Measurements from ENCODE around the gene KLHL13.
"Not testable (repeated sequence)": the region's sequence is repeated elsewhere in the genome, so short reads cannot be mapped to it uniquely, and the experiment has no call there.

Gene KLHL13

DNA sequence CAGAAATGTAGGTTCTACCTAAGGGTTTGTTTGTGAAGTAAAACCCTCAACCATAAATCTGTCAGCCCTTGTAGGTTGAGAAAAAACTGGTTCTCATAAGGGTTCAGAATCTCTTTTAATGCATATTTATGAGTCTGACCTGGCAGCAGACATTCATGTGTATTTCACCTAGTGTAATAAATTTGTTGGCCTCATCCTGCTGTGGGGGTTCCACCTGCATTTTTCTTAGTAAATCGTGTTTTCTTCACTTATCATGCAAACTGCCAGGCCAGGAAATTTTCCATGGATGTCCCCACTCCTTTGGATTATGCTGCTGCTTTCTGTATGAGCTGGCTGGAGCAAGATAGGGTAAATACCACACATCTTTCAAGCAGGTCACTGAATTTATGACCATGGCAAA lies 42.4 kb downstream of the KLHL13 start:
- no peak for DNase-seq (ENCODE audit: low spot score)

DNA sequence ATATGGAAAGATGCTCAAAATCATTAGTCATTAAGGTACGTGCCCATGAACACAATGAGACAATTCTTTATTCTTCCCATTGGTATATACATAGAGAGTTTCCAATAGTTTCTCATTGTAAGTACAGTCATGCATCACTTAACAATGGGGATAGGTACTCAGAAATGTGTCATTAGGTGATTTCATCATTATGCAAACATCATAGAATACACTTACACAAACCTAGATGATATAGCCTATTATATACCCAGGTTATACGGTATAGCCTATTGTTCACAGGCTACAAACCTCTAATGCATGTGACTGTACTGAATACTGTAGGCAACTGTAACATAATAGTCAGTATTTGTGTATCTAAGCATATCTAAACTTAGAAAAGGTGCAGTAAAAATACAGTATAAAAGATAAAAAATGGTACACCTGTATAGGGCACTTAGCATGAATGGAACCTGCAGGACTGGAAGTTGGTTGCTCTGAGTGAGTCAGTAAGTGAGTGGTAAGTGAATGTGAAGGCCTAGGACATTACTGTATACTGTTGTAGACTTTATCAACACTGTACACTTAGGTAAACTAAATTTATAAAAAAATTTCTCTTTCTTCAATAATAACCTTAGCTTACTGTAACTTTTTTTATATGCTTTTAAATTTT lies 49.6 kb downstream of the KLHL13 start:
- DNase-seq (ENCODE audit: low spot score) = peak; percentile 44

DNA sequence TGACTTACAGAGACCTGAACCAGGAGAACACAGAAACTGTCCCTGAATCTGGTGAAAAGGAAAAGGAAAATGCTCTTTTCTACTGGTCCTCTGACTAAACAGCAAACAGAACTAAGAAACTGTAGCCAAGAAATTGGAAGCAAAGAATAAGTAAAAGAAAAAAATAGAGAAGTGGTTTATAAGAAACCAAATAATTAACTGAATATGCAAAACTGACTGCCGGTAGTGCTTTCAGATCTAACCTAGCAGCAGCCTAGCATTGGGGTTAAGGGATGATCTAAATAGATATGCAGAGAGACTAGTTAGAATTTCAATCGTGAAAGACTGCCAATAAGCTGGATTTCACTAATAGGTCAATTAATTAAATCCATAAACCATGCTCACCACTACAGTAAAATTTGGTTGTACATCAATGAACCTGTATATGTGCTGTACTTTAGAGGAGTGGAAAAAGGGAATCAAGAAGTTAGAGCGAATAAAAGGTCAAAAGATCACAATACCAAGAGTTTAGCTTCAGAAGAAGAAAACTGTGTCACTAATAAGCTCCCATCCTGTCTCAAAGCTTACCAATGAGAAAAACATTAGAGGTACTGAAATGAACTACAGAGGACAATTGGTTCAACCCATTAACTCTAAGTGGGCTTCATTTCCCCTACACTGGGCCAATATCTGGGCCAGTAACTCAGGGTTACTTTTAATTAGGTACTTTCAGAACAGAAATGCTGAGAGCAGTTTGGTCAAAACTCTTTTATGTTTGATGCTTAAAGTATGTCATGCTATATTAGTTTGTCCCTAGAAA lies 53.6 kb downstream of the KLHL13 start:
- no peak for DNase-seq (ENCODE audit: low spot score)

DNA sequence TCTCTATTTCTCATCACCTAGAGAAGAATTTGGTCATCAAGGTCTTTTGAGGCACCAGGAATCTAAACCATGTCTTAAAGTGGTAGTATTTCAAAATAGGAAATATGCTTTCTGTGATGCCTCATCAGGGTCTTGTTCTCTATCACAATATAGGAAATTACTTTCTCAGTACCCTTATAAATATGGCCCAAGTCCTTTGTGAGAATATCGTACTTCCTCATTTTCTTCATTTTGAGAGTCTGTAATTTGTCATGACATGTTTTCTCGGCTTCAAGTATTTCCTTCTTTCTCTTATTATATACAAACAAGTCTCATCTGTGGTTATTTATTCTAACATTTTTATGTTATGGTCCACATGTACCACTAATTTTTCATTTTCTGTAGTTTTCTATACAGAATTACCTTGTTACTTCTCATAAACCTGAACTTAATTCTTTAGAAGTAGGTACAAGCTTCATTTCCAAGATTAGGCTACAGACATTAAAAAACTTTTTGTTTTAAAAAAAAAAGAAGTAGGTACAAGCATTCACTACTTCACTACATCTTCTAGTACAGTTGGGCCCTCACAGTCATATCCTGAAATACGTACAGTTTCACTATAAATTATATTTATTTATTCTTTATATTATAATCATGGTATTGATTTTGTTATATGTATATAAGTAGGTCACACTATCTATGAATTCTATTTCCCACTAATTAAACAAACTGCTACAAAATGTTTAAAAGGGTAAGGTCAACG lies 54.4 kb downstream of the KLHL13 start:
- DNase-seq (ENCODE audit: low spot score) = no peak

DNA sequence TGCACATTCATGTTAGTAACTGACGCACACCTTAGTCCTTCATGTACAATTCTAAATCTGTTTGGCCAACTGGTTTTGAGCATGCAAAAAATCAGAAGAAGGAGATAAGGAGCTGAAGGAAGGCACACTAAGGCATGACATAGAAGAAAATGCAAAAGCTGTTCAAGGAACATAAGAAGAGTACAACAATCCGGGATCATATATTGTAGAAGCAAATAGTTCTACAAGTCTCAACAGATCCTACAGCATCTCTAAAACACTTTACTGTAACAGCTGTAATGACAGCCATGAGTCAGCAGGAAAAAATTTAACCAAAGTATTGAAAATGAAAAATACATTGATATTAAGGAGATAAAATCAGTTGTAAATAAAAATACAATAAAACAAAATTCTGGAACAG lies 57.7 kb downstream of the KLHL13 start:
- DNase-seq (ENCODE audit: low spot score) = no peak

DNA sequence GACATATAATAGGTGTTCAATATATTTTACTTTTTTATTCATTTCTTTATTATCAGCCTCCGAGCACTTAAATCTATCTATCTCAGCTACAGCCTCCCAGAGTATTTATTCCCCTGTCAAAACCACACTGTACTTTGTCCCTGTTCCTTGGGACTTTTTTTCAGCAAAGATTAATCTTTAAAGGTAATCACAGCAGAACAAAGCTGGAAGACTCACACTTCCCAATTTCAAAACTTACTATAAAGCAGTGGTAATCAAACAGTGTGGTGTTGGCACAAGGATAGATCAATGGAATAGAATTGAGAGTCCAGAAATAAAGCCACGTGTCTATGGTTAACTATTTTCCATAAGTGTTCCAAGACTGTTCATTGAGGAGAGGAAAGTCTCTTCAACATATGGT lies 59.7 kb downstream of the KLHL13 start:
- DNase-seq (ENCODE audit: low spot score) = no peak

DNA sequence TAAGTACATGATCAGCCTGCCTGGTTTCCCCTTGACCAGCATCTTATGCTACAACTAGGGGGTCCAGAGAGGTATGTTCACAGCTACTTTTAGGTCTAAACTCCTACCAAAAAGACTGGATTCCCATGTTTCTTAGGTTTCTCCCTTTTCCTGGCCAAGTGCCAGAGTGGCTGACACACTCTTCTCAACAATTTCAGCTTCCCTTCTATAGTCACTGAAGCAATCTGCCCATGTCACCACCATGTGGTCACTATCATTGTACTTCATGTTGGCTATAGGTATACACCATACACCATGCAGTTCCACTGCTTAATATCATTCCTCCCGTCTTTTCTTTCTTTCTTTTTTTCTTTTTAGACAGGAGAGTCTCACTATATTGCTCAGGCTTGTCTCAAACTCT lies 66.9 kb downstream of the KLHL13 start:
- DNase-seq (ENCODE audit: low spot score) = peak; percentile 58

GRCh38 chrX:118047446-118048186 lies 69.0 kb downstream of the KLHL13 start:
- no peak for DNase-seq (ENCODE audit: low spot score)

DNA sequence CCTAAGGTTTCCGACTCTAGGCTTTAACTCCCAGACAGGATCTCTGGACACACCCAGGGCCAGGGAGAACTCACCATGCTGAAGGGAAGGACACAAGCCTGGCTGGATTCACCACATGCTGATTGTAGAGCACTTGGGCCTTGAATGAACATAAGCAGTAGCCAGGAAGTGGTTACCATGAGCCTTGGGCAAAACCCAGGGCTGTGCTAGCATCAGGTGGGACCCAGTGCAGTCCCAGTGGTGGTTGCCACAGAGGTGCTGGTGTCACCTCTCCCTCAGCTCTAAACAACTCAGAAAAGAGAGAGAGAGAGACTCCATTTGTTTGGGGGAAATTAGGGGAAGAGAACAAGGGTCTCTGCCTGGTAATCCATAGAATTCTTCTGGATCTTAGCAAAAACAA lies 77.0 kb downstream of the KLHL13 start:
- DNase-seq (ENCODE audit: low spot score) = peak; percentile 8

- DNase-seq (ENCODE audit: low spot score) = peak; percentile 45
Measured at GRCh38 chrX:118038614-118039365, 77.8 kb downstream of the KLHL13 start.

DNA sequence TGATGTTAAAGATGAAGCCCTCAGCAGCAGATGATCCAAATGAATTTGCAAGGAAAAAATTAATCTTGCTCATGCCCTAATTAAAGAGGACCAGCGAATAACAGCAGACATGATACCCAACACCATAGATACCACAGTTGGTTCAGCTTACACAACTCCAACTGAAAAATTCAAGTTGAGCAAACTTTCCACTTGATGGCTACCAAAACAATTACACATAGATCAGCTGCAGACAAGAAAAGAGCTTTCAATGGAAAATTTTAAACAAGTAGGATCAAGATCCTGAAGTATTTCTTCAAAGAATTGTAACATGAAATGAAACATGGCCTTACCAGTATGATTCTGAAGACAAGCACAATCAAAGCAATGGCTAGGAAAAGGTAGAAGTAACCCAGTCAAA lies 90.0 kb downstream of the KLHL13 start:
- no peak for DNase-seq (ENCODE audit: low spot score)

GRCh38 chrX:118025226-118025625 lies 91.4 kb downstream of the KLHL13 start:
- no peak for DNase-seq (ENCODE audit: low spot score)

GRCh38 chrX:118024482-118024881 lies 92.1 kb downstream of the KLHL13 start:
- no peak for DNase-seq (ENCODE audit: low spot score)

- no peak for DNase-seq (ENCODE audit: low spot score)
Measured at GRCh38 chrX:118022753-118023152, 93.9 kb downstream of the KLHL13 start.

- DNase-seq (ENCODE audit: low spot score) = no peak
Measured at GRCh38 chrX:118016422-118016821, 100.2 kb downstream of the KLHL13 start.

GRCh38 chrX:118002417-118002816 lies 114.2 kb downstream of the KLHL13 start:
- not testable (repeated sequence) for DNase-seq (ENCODE audit: low spot score)

DNA sequence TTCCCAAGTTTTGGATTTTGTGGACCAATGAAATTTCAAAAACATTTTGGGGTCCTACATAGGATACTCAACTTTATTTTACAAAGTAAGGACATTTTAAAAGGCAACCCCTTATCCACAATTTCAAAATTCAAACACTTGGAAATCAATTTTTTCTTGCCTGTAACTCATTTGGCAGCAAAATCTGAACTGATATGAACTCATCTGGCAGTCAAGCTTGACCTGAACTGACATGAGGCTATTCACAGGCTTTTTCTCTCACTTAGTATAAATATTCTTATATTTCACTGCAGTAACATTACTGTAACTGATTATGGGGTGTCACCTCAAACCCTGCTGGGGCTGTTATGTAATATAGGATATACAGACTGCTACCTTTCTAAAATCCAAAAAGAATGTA lies 116.1 kb downstream of the KLHL13 start:
- DNase-seq (ENCODE audit: low spot score) = no peak

DNA sequence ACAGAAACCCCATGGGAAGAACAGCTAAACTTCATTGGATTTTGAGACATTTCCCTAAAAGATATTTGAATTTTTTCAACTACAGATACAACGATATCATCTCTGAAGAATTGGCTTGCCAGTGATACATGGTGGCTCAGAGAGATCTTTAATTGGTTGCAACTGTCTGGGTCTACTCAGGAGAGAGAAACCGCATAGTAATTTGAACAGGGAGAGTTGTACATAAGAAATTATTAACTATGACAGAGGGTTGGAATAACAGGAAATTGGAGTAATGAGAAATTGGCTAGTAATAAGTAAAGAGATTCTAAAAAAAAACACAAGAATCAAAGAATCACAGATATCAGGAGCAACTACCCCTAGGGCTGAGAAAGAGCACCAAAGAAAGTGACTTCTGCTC lies 118.4 kb downstream of the KLHL13 start:
- peak; percentile 77 for DNase-seq (ENCODE audit: low spot score)

DNA sequence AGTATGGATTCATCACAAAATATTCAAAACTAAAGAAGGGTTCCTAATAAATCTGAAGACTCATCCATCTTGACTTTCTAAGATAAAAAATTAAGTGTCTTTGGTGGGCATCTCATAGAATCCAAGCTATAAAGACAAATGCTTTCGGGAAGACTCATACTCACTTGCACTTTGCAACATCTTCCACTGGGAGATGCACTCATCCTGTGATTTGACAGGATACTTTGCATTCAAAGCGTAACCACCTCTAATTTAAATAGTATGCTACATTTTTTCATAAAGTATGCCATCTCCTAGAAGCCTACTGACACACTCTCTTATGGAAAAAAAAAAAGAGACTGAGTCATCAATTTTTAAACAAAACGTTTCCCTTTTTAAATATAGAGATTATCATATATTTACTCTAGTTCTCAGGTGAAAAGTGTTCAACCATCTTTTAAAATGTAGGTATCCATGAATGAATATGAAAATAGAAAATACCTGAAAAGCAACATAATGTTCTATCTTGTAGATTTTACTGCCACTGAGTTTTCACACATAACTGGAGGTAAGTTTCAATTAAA lies 119.6 kb downstream of the KLHL13 start:
- DNase-seq (ENCODE audit: low spot score) = peak; percentile 28

- no peak for DNase-seq (ENCODE audit: low spot score)
Measured at GRCh38 chrX:117996408-117996807, 120.2 kb downstream of the KLHL13 start.

DNA sequence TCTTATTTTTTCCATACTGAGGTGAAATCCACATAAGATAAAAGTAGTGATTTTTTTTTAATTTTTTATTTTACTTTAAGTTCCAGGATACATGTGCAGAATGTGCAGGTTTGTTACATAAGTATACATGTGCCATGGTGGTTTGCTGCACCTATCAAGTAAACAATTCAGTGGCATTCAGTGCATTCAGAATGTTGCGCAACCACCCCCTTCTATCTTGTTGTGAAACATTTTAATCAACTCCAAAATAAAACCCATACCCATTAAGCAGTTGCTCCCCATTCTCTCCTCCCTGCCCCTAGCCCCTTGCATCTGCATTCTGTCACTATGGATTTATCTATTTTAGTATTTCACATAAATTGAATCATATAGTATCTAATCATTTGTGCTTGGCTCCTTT lies 121.2 kb downstream of the KLHL13 start:
- no peak for DNase-seq (ENCODE audit: low spot score)

All from kidney tubule cell (primary cell).